Hepatocyte (in vitro differentiated cells): ENCODE data around the gene EEF1AKMT1. TPM values are rescaled to one million over a fixed set of nuclear protein-coding genes. Genes with fewer than 3 reads are reported as not detected.

ENCODE experiments used
- DNase-seq: peaks from one replicate; pipeline ENCODE4 v3.0.0-alpha.2; 2016; ENCODE audit warnings: low spot score
- H2AFZ ChIP-seq: fragments of 200-600 bp; sonication (generic); 2 replicates; pipeline ENCODE4 v1.6.0; 2016; ENCODE audit warnings: antibody characterized with exemption, mild to moderate bottlenecking
- H3K27ac ChIP-seq: fragments of 200-600 bp; sonication (generic); 2 replicates; pipeline ENCODE4 v1.5.1; 2016; ENCODE audit warnings: mild to moderate bottlenecking
- H3K27me3 ChIP-seq: fragments of 200-600 bp; sonication (generic); 2 replicates; pipeline ENCODE4 v1.6.1; 2016
- H3K36me3 ChIP-seq: fragments of 200-600 bp; sonication (generic); replicated peaks from 2 replicates; pipeline ENCODE4 v1.5.1; 2016; ENCODE audit warnings: low read depth; ENCODE audit not compliant: insufficient read depth
- H3K4me1 ChIP-seq: fragments of 200-600 bp; sonication (generic); 2 replicates; pipeline ENCODE4 v1.5.1; 2016; ENCODE audit warnings: mild to moderate bottlenecking, moderate library complexity; ENCODE audit not compliant: insufficient read depth
- H3K4me2 ChIP-seq: fragments of 200-600 bp; sonication (generic); 2 replicates; pipeline ENCODE4 v1.6.0; 2016
- H3K4me3 ChIP-seq: fragments of 200-600 bp; sonication (generic); 2 replicates; pipeline ENCODE4 v1.5.1; 2016; ENCODE audit warnings: mild to moderate bottlenecking
- H3K79me2 ChIP-seq: fragments of 200-600 bp; sonication (generic); 2 replicates; pipeline ENCODE4 v1.6.0; 2017; ENCODE audit warnings: mild to moderate bottlenecking
- H3K9me2 ChIP-seq: fragments of 200-600 bp; sonication (generic); replicated peaks from 2 replicates; pipeline ENCODE4 v1.6.0; 2017; ENCODE audit warnings: mild to moderate bottlenecking; ENCODE audit not compliant: insufficient read depth
- H3K9me3 ChIP-seq: fragments of 200-600 bp; sonication (generic); 2 replicates; pipeline ENCODE4 v1.5.1; 2016; ENCODE audit warnings: low read depth, mild to moderate bottlenecking
- H4K20me1 ChIP-seq: fragments of 200-600 bp; sonication (generic); 2 replicates; pipeline ENCODE4 v1.6.0; 2016; ENCODE audit warnings: mild to moderate bottlenecking; ENCODE audit not compliant: insufficient read depth, poor library complexity, severe bottlenecking
- CTCF ChIP-seq: fragments of 200-600 bp; sonication (generic); IDR thresholded peaks from 2 replicates; pipeline ENCODE4 v1.5.1; 2016; ENCODE audit warnings: antibody characterized with exemption, mild to moderate bottlenecking; ENCODE audit not compliant: poor library complexity
- EZH2 ChIP-seq: fragments of 200-600 bp; sonication (generic); IDR thresholded peaks from 2 replicates; pipeline ENCODE4 v1.6.1; 2016; ENCODE audit warnings: antibody characterized with exemption, mild to moderate bottlenecking, borderline replicate concordance
- EZH2phosphoT487 ChIP-seq: fragments of 200-600 bp; sonication (generic); IDR thresholded peaks from one replicate; pipeline ENCODE4 v1.6.1; 2018; ENCODE audit warnings: antibody characterized with exemption, mild to moderate bottlenecking, low read depth, moderate library complexity; ENCODE audit not compliant: unreplicated experiment, severe bottlenecking
- WGBS: methylation state at CpG from one replicate; pipeline ENCODE4 v1.1.6; 2016; ENCODE audit warnings: low lambda C conversion rate; ENCODE audit errors: missing lambda C conversion rate; 5-methylcytosine and 5-hydroxymethylcytosine counted together
- polyA plus RNA-seq: library from polyadenylated mRNA; unstranded; fragments of >200 nt; fragmentation: Nextera tagmentation; extraction: Ambion mirVana; gene quantifications from 2 replicates; pipeline ENCODE4 v1.2.1, GENCODE V29; 2016
- total RNA-seq: library from RNA; depleted of rRNA; stranded (reverse); fragments of >200 nt; gene quantifications from 2 replicates; pipeline ENCODE4 v1.2.3, GENCODE V29; 2014

EEF1AKMT1 gene
- total and polyA plus RNA-seq, 2 experiments from 2014 or later: 9.2 to 13.6 TPM

GRCh38 chr13:20680416-20681080 is 93.2 kb downstream of the EEF1AKMT1 start:
- no peak for TF ChIP-seq EZH2
- TF ChIP-seq CTCF: no peak
- no peak for TF ChIP-seq EZH2phosphoT487
- no peak overlapping the region for H2AFZ ChIP-seq
- H3K36me3 ChIP-seq: no peaks in the 10 kb centered on the region
- no peak overlapping the region for H3K4me3 ChIP-seq
- no peaks in the 10 kb centered on the region for H3K79me2 ChIP-seq
- H3K27me3 ChIP-seq: no peaks in the 10 kb centered on the region
- H3K9me3 ChIP-seq: no peaks in the 10 kb centered on the region
- no peaks in the 10 kb centered on the region for H3K9me2 ChIP-seq
- WGBS: 94% methylated on average over 10 of the region's 10 CpGs
- H4K20me1 ChIP-seq: no peaks in the 10 kb centered on the region
- no peak overlapping the region for H3K4me2 ChIP-seq
- H3K4me1 ChIP-seq: peaks cover 14% of the 10 kb centered on the region
- no peak overlapping the region for H3K27ac ChIP-seq
- DNase-seq: no peak

DNA sequence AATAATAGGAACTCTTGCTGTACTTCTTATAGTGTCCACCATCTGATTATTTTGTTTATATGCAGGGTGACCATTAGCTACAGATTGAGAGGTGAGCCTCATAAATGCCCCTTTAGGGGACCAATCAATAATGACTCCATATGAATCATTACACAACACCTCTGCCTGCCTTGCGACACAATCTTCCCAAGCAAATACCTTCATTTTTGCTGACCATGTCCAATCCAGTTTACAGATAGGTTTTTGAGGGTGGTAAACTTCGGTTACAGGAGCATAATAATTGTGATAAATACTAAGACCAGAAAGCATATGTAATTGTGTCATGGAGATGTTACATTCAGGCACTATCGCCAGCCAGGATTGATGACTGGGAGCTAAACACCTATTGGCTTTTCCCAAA is 93.9 kb downstream of the EEF1AKMT1 start:
- WGBS: 74% methylated on average over 3 of the region's 3 CpGs
- H3K4me2 ChIP-seq: no peak overlapping the region
- no peaks in the 10 kb centered on the region for H3K9me2 ChIP-seq

More for the DNA sequence above, 93.9 kb downstream of the EEF1AKMT1 start:
- H3K27ac ChIP-seq: no peak overlapping the region
- no peak overlapping the region for H3K4me3 ChIP-seq
- no peaks in the 10 kb centered on the region for H3K79me2 ChIP-seq
- DNase-seq: no peak
- no peak overlapping the region for H2AFZ ChIP-seq
- H3K27me3 ChIP-seq: no peaks in the 10 kb centered on the region
- H3K9me3 ChIP-seq: no peaks in the 10 kb centered on the region
- H3K36me3 ChIP-seq: no peaks in the 10 kb centered on the region
- peaks cover 9% of the 10 kb centered on the region for H3K4me1 ChIP-seq
- no peak for TF ChIP-seq EZH2
- TF ChIP-seq EZH2phosphoT487: no peak
- no peak for TF ChIP-seq CTCF
- H4K20me1 ChIP-seq: no peaks in the 10 kb centered on the region

Other genes with a start within 250 kb of the EEF1AKMT1 start
- gene CRYL1, start 248.1 kb downstream of the EEF1AKMT1 start, total RNA-seq: 64.4 and 66.2 TPM in 2 replicates
- gene CRYL1, start 248.1 kb downstream of the EEF1AKMT1 start, polyA plus RNA-seq: 52.6 and 65.5 TPM in 2 replicates
- gene IFT88, start 206.8 kb downstream of the EEF1AKMT1 start, total RNA-seq: 16.9 and 19.2 TPM in 2 replicates
- 9.2 and 16.5 TPM in 2 replicates for gene IFT88, start 206.8 kb downstream of the EEF1AKMT1 start, polyA plus RNA-seq
- gene IL17D, start 70.3 kb downstream of the EEF1AKMT1 start, total RNA-seq: 3.5 and 3.7 TPM in 2 replicates
- gene IL17D, start 70.3 kb downstream of the EEF1AKMT1 start, polyA plus RNA-seq: 11.0 and 12.3 TPM in 2 replicates
- 15.7 and 20.7 TPM in 2 replicates for gene XPO4, start 128.8 kb upstream of the EEF1AKMT1 start, total RNA-seq
- gene XPO4, start 128.8 kb upstream of the EEF1AKMT1 start, polyA plus RNA-seq: 3.4 and 5.4 TPM in 2 replicates